Measurements from ENCODE around the gene COMMD7.

DNA sequence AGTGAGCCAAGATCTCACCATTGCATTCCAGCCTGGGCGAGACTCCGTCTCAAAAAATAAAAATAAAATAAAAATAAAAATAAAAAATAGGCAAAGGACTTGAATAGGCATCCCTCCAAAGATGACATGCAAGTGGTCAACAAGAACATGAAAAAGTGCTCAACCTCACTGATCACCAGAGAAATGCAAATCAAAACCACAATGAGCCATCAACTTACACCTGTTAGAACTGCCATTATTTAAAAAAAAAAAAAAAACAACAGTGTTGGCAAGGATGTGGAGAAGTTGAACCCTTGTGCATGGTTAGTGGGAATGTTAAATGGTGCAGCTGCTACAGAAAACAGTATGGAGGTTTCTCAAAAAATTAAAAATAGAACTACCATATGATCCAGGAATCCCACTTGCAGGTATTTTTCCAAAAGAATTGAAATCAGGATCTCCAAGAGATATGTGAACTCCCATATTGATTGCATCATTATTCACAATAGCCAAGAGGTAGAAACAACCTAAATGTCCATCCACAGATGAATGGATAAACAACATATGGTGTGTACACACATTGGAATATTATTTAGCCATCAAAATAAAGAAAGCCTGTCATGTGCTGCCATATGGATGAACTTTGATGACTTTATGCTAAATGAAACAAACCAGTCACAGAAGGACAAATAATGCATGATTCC lies 72.4 kb downstream of the COMMD7 start:
- TF ChIP-seq, protein P1, sequence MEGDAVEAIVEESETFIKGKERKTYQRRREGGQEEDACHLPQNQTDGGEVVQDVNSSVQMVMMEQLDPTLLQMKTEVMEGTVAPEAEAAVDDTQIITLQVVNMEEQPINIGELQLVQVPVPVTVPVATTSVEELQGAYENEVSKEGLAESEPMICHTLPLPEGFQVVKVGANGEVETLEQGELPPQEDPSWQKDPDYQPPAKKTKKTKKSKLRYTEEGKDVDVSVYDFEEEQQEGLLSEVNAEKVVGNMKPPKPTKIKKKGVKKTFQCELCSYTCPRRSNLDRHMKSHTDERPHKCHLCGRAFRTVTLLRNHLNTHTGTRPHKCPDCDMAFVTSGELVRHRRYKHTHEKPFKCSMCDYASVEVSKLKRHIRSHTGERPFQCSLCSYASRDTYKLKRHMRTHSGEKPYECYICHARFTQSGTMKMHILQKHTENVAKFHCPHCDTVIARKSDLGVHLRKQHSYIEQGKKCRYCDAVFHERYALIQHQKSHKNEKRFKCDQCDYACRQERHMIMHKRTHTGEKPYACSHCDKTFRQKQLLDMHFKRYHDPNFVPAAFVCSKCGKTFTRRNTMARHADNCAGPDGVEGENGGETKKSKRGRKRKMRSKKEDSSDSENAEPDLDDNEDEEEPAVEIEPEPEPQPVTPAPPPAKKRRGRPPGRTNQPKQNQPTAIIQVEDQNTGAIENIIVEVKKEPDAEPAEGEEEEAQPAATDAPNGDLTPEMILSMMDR (IDR thresholded peaks at IDR 0.05), result no peak
- no peak for TF ChIP-seq POLR2A (IDR thresholded peaks at IDR 0.05)
